Measurements from ENCODE around the gene XPOT.

Gene XPOT

DNA sequence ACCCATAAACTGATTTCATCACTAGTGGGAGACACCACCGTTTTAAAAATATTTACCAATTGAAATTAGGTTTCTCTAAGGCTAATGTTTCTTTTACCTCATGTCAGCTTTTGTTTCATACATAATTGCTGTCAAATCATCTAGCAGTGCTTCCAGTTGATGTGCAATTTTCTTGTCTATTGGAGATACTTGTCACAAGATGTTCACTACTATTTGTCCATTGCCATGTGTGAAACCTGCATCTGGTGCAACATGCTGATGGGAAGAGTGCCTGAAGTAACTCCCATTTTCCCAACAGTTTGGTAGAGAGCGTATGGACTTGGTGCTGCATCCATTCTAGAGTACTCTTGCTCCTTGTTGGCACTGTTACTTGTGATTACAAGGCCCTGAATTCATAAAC is 9.7 kb downstream of the XPOT start:
- DNase-seq (ENCODE audit: low spot score) = no peak

DNA sequence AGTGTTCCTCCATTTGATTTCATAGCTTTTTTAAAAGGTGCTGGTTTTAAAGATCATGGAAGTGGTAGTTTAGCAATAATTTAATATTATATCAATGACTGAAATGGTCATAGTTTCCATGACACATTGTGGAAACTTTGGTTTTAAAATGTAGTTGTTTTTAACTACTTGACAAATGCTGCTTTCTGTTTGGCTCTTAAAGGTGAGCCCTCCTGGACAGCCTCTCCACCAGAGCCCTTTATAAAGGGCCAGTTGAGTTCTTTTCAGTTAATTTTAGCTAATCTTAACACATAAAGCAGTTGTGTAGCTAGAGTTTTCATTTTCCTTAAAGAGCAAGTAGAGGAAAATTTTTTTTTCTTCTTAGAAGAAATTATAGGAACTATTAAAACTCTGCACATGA is 14.0 kb downstream of the XPOT start:
- no peak for DNase-seq (ENCODE audit: low spot score)

DNA sequence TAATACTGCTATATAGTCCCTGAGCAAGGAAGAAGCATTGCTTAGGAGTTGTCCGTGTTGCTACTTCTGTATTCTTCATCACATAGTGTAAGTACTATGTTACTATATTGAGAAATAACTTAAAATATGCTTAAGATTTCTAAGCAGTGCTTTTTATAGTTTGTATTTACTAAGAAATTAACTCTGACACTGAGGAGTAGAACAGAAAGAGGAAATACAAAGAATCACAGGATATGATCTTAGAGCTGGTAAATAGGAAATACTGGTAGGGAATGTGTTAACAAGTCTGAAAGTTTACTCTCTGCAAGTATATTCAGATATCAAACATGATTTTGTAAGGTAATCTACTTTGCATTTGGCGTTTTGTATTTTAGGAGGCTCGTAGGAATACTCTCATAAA is 15.5 kb downstream of the XPOT start:
- DNase-seq (ENCODE audit: low spot score) = no peak

DNA sequence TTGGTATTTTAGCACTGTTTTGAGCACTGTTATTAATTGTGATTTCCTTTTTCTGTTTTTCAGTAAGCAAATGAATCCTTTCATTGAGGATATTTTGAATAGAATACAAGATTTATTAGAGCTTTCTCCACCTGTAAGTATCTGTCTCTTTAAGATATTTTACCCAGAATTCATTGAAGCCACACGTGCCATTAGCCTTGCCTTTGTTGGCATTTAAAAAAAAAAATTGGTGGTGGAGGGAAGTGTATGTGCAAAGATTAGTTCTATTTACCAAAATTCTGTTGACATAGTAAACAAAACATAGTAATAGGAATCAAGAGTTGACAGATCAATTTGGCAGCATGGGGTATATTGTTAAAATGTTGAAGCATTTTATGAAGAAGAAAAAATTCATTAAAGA is 23.8 kb downstream of the XPOT start:
- DNase-seq (ENCODE audit: low spot score) = no peak

DNA sequence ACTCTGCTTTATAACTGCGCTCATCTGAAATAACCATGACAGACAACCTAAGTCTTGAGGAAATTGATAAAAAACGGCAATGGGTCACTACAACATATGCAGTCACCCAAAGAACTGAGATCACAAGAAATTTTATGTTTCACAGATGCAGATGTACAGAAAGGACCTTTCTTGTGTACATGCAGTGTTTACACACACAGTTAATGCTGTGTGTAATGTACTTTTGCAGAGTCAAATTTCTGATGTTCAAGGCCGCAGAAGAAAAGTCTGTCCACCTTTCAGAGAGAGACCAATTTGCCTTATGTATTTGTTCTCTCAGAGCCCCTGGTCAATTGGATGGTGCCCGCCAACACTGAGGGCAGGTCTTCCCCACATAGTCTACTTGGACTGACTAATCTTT is 24.8 kb downstream of the XPOT start:
- no peak for DNase-seq (ENCODE audit: low spot score)

DNA sequence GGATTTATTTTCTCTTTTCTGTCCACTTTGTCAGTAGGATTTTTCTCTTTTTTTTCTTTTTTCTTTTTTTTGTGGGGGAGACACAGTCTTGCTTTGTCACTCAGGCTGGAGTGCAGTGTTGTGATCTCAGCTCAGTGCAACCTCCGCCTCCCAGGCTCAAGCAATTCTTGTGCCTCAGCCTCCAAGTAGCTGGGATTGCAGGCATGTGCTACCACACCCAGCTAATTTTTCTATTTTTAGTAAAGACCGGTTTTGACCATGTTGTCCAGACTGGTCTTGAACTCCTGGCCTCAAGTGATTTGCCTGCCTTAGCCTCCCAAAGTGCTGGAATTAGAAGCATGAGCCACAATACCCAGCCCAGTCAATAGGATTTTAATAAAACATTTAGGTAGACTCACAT is 26.7 kb downstream of the XPOT start:
- DNase-seq (ENCODE audit: low spot score) = no peak

DNA sequence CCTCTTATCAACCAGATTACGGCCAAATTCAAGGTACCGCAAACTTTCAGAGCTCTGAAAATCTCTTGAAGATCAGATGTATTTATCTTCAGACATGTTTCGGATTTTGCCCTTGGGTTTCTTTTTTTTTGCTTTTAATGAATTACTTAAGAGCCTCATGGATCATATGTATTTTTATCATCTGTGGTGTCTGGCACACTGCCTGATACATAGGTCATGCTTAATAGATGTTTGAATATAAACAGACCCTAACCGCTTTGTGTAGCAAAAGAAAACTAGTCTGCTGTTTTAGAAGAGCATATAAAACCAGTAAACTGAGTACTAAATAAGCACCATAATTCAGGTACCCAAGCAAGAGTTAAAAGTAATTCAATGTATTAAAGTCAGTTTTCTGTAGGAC is 27.6 kb downstream of the XPOT start:
- DNase-seq (ENCODE audit: low spot score) = no peak

DNA sequence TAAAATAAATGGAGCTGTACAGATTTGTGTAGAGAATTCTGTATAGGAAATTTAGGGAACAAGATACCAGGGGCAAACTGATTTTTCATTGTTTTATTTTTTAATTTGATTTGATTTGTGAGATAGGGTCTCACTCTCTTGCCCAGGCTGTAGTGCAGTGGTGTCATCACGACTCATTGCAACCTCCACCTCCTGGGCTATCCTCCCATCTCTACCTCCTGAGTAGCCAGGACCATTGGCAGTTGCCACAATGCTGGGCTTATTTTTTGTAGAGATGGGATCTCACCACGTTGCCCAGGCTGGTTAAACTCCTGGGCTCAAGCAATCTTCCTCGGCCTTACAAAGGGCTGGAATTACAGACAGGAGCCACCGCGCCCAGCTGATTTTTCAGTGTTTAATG is 29.7 kb downstream of the XPOT start:
- no peak for DNase-seq (ENCODE audit: low spot score)

DNA sequence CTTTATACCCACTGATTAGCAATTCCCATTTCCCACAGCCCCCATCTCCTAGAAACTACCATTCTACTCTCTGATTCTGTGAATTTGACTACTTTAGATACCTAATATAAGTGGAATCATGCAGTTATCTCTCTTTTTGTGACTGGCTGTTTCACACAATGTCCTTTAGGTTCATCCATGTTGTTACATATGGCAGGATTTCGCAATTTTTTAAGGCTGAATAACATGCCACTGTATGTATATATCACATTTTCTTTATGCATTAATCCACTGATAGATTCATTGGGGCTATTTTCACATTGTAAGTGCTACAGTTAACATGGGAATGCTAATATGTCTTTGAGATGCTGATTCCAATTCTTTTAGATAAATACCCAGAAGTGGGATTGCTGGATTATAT is 35.9 kb downstream of the XPOT start:
- no peak for DNase-seq (ENCODE audit: low spot score)

DNA sequence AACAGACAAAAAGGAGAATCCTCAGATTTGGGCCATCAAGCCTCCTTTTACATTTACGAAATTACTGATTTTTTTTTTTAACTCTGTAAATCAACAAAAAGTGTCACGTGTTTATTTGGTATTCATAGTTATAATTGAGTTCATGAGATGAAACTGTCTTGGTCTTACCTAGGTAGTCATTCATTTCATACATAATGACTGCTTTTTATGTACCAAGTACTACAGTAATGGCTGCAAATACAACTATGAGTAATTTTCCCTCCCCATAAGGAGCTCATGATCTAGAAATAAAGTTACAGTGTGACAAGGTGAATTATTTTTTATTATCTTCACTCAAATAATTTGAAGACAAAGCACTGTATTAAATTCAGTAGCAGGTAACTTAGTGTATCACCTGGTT is 41.3 kb downstream of the XPOT start:
- DNase-seq (ENCODE audit: low spot score) = no peak

DNA sequence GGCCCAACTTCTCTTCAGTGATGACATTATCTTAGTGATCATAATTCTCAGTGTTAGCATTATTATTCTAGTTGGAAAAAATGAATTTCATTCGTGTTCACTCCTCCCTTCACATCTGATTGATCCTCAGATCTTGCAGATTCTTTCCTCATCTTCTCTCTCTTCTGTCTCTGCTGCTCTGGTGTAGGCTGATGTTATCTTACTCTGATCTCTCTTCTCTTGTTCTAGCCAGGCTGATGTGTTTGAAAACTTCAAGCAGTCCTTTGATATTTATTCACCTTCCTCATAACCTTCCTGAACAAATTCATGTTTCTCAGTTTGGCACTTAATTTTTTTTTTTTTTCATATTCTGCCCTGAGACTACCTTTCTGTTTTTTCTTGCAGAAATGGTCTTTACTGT is 42.1 kb downstream of the XPOT start:
- no peak for DNase-seq (ENCODE audit: low spot score)

DNA sequence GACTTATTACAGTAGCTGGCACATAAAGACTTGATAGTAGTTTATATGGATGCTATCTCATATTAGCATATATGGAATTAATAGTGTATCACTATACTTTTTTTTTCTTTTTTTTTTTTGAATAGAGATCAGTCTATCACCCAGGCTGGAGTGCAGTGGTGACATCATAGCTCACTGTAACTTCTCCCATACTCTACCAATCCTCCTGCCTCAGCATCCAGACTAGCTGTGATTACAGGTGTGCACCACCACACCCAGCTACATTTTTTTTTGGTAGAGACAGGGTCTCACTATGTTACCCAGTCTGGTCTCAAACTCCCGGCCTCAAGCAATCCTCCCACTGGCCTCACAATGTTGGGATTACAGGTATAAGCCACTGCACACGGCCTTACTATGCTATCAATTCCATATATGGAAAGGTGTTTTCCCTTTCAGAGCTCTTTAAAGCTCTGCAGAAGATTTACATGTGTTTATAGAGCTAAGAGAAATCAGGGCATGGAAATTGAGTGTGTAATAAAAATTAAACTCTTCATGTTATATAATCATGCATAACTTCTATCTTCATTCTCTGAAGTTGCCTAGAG is 46.0 kb downstream of the XPOT start:
- DNase-seq (ENCODE audit: low spot score) = no peak

DNA sequence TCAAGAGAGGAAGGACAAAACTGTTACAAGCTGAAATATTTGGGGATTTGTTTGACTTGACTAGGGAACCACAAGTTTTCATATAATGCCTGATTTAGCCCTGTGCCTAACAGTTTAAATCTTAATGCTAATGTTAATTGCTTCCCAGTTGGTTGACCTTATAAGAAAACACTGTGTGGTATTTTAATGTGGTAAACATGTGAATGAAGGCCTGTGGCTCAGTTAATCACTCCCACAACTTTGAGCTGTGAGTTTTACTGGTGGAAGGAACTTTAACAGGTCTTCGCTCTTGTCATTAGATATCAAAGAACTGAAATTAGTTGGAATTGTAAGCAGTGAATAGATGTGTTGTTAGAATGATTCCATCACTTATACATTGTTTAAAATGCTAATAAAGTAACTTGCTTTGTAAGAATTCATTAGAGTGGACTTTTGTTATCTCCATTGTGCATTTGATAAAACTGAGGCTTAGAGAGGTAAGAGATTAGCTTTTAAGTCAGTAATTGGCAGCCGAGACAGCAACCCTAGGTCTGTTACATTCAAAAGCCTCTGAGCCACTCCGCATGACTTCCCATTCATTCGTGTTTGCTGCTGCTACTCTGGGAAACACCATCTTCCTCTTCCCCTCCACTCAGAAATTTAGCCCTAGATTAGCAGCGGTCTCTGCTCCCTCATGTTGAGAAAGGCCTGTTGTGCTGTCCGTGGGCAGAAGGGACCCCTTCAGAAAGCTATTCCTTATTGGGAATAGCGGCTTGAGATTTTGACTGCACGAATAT is 46.7 kb downstream of the XPOT start:
- peak; percentile 11 for DNase-seq (ENCODE audit: low spot score)

DNA sequence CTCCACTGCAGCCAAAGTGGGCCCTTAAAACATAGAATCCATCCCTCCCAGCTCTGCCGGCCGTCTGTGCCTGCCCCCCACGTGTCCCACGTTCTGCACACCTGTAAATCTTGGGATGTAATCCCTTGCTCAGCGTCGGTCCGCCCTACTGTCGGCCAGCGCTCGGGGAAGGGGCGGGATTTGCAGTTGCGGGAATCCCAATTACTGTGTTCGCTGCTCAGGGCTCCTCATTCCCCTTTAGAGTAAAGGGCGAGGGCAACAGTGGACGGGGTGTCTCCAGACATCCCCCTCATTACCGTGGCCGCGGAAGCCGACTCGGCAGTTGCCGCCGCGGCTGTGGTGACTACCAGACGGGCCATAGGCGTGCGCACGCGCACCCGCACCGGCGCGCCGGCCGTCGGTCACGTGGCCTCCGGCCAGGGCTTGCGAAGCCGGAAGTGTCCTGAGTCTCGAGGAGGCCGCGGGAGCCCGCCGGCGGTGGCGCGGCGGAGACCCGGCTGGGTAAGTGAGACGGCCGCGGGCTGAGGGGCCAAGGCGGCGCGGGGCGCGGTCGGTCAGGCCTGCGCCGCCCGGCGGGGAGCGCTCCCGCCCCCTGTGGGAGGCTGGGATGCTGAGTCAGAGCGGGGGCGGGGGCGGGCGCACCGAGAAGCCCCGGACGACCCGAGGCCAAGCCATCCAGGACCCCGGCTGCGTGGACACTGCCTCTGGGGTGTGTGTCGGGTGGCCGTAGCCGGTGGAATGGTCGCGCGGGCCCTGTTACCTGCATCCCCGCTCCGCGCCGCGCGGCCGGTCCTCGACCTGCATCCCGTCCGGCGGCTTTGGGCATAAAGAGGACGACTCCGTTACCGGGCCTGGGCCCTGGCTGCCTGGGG is 47.7 kb downstream of the XPOT start, which contains the start of gene TBK1:
TSS of gene TBK1 (plus strand) at position 434 of the 872 bp plus-strand sequence. CDS start 3,751 bp downstream, outside the sequence.
- peak; percentile 87 for DNase-seq (ENCODE audit: low spot score)

DNA sequence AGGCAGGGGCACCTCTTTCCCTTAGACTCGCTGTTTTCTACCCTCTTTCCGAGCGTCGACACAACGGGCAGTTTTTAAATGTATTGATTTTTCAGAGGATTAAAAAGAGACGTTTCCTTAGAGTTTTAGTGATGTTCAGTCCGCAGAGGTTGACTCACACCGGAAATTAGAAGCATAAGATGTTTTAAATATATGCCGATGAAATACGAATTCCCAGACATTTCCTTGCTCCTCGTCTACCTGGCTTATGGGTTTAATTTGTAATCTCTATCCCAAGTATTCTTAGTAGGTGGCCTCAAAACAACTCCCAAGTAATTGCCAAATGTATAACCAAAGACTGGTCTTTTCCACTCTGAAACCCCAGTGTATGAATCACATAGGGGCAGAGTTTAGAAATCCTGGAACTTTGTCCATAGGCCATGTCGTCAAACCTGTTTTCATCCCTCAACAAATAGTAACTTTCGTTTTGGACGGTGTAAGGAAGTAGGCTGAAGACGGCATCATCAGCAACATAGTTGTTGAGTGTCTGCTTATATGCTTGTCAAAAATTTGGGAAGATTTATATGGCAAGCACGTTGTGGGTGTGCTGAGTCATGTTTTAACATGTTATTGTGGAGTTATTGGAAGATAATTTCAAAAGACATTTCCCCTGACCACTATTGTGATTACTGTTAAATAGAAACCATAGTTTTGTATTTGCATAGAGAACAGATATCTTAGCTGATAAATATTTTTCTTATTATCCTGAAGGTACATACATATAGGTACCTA is 48.6 kb downstream of the XPOT start:
- peak; percentile 5 for DNase-seq (ENCODE audit: low spot score)

DNA sequence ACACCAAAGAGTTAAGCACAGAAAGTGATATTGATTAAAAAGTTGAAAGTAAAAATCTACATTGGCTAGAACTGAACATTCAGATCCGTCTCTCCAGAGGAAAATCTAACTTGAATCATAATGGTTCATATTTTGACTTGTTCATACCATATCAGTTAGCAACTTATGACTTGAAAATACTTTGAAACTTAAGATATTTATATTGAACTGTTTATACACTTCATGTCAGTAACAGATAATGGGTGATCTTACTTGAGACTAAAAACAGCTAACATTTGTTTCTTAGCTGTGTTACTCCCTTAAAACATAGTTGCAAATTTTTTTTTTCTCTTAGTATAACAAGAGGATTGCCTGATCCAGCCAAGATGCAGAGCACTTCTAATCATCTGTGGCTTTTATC is 51.3 kb downstream of the XPOT start:
- DNase-seq (ENCODE audit: low spot score) = no peak

DNA sequence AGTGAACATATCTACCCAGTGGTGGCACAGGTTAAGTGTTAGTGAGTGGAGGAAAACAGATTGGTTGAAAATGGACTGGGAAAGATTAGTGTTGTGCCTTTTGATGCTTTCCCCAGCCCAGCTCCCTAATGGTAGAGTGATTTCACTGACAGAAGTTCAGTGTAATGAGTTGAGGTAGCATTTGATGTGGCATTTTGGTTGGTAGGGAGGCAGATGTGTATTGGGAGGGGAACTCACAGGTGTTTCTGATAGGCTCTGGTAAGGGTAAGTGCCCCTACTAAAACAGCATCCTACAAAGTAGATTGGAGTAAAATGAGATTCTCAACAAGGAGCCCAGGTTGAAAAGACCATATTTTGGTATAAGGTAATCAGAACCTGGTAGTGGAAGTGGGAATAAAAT is 51.9 kb downstream of the XPOT start:
- no peak for DNase-seq (ENCODE audit: low spot score)

DNA sequence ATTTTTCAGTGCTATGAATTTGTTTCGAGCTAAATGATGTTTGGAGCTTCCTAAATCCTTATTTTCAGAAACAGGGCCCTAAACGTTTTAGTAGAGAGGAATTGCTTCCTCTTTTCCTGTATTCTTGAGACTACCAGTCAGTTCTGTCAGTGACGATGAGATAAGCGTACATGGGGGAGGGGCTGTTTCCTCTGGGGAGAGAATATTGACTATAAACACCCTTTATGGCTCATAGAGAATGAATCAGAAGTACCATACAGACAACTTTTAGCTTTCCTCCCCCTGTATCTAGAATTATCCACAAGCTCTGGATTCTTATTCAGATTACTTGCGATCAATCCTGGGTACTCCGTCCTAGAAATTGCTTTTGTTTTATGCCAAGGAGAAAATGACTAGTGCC is 52.8 kb downstream of the XPOT start:
- no peak for DNase-seq (ENCODE audit: low spot score)

DNA sequence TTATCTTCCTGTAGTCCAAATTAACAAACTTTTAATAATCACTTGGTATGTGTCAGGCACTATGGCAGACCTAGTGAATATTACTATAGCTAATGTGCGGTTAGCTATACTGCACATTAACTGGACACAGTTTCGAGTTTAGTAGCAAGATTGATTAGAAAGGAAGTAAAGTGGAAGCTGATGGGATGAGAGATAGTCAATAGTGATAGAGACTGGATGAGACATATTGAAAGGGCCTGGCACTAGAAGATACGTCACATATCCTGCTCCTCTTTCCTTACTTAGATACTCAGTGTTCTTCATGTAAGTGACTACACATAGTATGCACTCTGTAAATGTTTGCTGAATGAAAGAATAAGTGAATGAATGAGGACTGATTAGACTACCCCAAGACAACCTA is 53.3 kb downstream of the XPOT start:
- no peak for DNase-seq (ENCODE audit: low spot score)

DNA sequence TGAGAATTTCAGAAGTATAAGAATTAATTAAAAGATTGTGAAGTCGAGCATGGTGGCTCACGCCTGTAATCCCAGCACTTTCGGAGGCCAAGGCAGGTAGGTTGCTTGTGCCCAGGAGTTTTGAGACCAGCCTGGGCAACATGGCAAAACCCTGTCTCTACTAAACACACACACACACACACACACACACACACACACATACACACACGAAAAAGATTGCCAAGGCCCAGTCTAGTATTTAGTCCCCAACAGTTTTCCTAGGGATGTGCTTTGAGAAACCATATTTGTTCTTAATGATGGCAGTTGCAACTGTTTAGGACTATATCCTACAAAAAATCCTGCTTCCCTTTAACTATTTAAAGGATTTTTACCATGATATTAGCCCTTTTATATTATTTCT is 53.7 kb downstream of the XPOT start:
- DNase-seq (ENCODE audit: low spot score) = no peak

DNA sequence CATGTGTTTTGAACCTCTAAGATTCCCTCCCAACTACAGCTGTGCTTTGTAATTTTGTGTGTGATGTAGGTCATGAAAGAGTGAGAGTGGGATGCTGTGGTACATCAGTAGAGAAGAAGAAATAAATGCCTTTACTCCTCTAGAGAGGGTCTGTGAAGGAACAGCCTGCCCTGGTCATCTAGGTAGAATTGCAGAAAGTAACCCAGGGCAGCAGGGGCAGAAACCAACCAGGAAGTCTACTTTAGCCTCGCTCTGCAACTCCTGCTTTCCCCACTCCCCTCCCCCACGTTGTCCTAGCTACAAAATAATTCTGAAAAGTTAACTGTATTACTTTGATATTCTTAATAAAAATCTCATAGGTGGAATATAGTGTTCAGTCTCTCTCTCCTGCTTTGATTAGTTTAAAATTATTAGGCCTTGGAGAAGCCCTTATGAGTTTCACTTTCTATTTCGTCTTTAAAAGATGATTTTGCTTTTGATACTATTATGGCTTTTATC is 55.3 kb downstream of the XPOT start:
- no peak for DNase-seq (ENCODE audit: low spot score)
